Smooth muscle cell (in vitro differentiated cells): ENCODE data around the gene GNG7. TPM values are rescaled to one million over a fixed set of nuclear protein-coding genes. Genes with fewer than 3 reads are reported as not detected.
"Not testable (repeated sequence)": the region's sequence is repeated elsewhere in the genome, so short reads cannot be mapped to it uniquely, and the experiment has no call there.

Source experiments
- DNase-seq: peaks from one replicate; lab custom pipeline; 2025; ENCODE audit not compliant: unreplicated experiment; lab: John Stamatoyannopoulos, UW
- H2AFZ ChIP-seq: fragments of 200-600 bp; sonication (generic); 2 replicates; pipeline ENCODE4 v1.6.0; 2016; ENCODE audit warnings: antibody characterized with exemption, low read depth, mild to moderate bottlenecking
- H3F3A ChIP-seq: fragments of 200-600 bp; sonication (generic); 2 replicates; pipeline ENCODE4 v1.6.0; 2017; ENCODE audit warnings: antibody characterized with exemption, low read depth
- H3K27ac ChIP-seq: fragments of 200-600 bp; sonication (generic); 2 replicates; pipeline ENCODE4 v1.5.1; 2016; ENCODE audit warnings: low read depth, mild to moderate bottlenecking
- H3K27me3 ChIP-seq: fragments of 200-600 bp; sonication (generic); 2 replicates; pipeline ENCODE4 v1.6.1; 2016; ENCODE audit warnings: low read depth, mild to moderate bottlenecking
- H3K36me3 ChIP-seq: fragments of 200-600 bp; sonication (generic); 2 replicates; pipeline ENCODE4 v1.5.1; 2016; ENCODE audit warnings: low read depth
- H3K4me1 ChIP-seq: fragments of 200-600 bp; sonication (generic); 2 replicates; pipeline ENCODE4 v1.5.1; 2016; ENCODE audit warnings: low read depth
- H3K4me2 ChIP-seq: fragments of 200-600 bp; sonication (generic); 2 replicates; pipeline ENCODE4 v1.6.0; 2016; ENCODE audit warnings: mild to moderate bottlenecking
- H3K4me3 ChIP-seq: fragments of 200-600 bp; sonication (generic); 2 replicates; pipeline ENCODE4 v1.5.1; 2016; ENCODE audit warnings: mild to moderate bottlenecking
- H3K79me2 ChIP-seq: fragments of 200-600 bp; sonication (generic); 2 replicates; pipeline ENCODE4 v1.6.0; 2016; ENCODE audit warnings: low read depth, mild to moderate bottlenecking
- H3K9ac ChIP-seq: fragments of 200-600 bp; sonication (generic); 2 replicates; pipeline ENCODE4 v1.6.0; 2016; ENCODE audit warnings: low read depth
- H3K9me3 ChIP-seq: fragments of 200-600 bp; sonication (generic); replicated peaks from 2 replicates; pipeline ENCODE4 v1.5.1; 2016; ENCODE audit warnings: low read depth
- H4K20me1 ChIP-seq: fragments of 200-600 bp; sonication (generic); 2 replicates; pipeline ENCODE4 v1.6.0; 2016; ENCODE audit warnings: low read depth
- WGBS: methylation state at CpG from one replicate; pipeline ENCODE4 v1.1.7; 2016; ENCODE audit warnings: low lambda C conversion rate; 5-methylcytosine and 5-hydroxymethylcytosine counted together
- polyA plus RNA-seq: library from polyadenylated mRNA; unstranded; fragments of >200 nt; fragmentation: Nextera tagmentation; extraction: Ambion mirVana; gene quantifications from 2 replicates; pipeline ENCODE4 v1.2.1, GENCODE V29; 2016
- total RNA-seq: library from RNA; depleted of rRNA; stranded (reverse); fragments of >200 nt; gene quantifications from 2 replicates; pipeline ENCODE4 v1.2.3, GENCODE V29; 2014
- TF ChIP-seq, protein P1 (sequence below): fragments of 200-600 bp; sonication (generic); IDR thresholded peaks from 2 replicates; pipeline ENCODE4 v1.5.1; 2017; ENCODE audit warnings: borderline replicate concordance, mild to moderate bottlenecking, antibody characterized with exemption; ENCODE audit not compliant: insufficient read depth, poor library complexity, severe bottlenecking

GNG7 gene
- total and polyA plus RNA-seq, 2 experiments from 2014 or later, result 1.7 to 2.6 TPM

DNA sequence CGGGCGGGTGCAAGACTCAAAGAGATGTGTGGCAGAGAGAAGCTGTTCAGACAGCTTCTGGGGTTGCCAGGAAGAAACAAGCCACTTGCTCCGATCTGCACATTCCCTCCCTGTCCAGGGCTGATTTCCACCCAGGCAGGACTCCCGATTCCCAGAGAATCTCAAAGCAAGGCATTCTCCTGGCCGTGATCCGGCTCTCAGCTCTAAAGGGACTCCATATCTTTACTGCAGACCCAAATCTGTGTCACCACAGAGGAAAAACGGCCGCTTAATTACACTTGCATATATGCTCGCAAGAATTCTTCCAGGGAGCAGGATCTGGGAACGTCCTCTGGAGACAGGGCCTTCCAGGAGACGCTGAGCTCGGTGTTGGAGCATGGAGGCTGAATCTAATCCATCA is 25.7 kb downstream of the GNG7 start:
- 86% methylated on average over 12 of the region's 12 CpGs for WGBS
- no peak overlapping the region for H3K4me3 ChIP-seq
- TF ChIP-seq, protein P1, sequence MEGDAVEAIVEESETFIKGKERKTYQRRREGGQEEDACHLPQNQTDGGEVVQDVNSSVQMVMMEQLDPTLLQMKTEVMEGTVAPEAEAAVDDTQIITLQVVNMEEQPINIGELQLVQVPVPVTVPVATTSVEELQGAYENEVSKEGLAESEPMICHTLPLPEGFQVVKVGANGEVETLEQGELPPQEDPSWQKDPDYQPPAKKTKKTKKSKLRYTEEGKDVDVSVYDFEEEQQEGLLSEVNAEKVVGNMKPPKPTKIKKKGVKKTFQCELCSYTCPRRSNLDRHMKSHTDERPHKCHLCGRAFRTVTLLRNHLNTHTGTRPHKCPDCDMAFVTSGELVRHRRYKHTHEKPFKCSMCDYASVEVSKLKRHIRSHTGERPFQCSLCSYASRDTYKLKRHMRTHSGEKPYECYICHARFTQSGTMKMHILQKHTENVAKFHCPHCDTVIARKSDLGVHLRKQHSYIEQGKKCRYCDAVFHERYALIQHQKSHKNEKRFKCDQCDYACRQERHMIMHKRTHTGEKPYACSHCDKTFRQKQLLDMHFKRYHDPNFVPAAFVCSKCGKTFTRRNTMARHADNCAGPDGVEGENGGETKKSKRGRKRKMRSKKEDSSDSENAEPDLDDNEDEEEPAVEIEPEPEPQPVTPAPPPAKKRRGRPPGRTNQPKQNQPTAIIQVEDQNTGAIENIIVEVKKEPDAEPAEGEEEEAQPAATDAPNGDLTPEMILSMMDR, result no peak
- H2AFZ ChIP-seq, result no peak overlapping the region
- no peaks in the 10 kb centered on the region for H3K36me3 ChIP-seq
- no peaks in the 10 kb centered on the region for H3K4me1 ChIP-seq
- peaks cover 3% of the 10 kb centered on the region for H3K27me3 ChIP-seq
- no peak for DNase-seq
- no peaks in the 10 kb centered on the region for H4K20me1 ChIP-seq
- no peak overlapping the region for H3K9ac ChIP-seq
- no peaks in the 10 kb centered on the region for H3K79me2 ChIP-seq
- H3K4me2 ChIP-seq, result no peak overlapping the region
- no peaks in the 10 kb centered on the region for H3K9me3 ChIP-seq
- no peaks in the 10 kb centered on the region for H3F3A ChIP-seq
- no peak overlapping the region for H3K27ac ChIP-seq

DNA sequence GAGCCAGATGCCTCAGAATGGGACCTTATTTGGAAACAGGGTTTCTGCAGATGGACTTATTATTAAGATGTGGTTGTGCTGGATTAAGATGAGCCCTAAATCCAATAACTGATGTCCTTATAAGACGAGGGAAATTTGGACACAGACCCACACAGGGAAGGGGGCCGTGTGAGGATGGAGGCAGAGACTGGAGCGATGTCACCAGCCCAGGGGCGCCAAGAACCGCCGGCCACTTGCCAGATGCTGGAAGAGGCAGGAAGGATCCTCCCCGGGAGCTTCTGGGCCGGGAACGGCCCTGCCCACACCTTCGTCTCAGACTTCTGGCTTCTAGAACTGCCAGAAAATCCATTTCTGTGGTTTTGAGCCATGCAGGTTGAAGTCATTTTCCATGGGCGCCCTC is 26.6 kb downstream of the GNG7 start:
- TF ChIP-seq, protein P1, result no peak
- no peak overlapping the region for H3K4me2 ChIP-seq
- H3K79me2 ChIP-seq, result no peaks in the 10 kb centered on the region
- no peaks in the 10 kb centered on the region for H4K20me1 ChIP-seq
- H3K27me3 ChIP-seq, result peaks cover 3% of the 10 kb centered on the region
- no peaks in the 10 kb centered on the region for H3K9me3 ChIP-seq
- 84% methylated on average over 11 of the region's 11 CpGs for WGBS
- no peak overlapping the region for H3K9ac ChIP-seq
- H3K36me3 ChIP-seq, result no peaks in the 10 kb centered on the region
- no peak overlapping the region for H3K4me3 ChIP-seq
- no peak overlapping the region for H3K27ac ChIP-seq
- no peaks in the 10 kb centered on the region for H3K4me1 ChIP-seq
- no peaks in the 10 kb centered on the region for H3F3A ChIP-seq
- no peak for DNase-seq
- no peak overlapping the region for H2AFZ ChIP-seq

DNA sequence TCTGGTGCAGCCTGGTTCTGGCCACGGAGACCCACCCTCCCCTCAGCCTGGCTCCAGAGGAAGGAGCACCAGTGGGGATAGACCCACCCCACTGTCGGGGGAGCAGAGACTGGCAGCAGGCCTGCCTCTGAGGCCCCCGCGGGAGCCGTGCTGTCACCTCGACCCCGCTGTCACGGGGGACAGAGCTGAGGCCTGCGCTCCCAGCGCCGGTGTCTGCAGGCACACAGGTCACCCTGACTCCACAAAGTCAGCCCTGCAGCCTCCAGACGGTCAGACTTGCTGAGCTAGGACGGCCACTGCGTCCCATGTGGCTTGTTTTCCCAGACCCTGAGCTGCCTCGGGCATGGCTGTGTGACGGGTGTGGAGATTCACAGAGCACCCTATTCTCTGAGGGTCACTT is 32.3 kb downstream of the GNG7 start:
- no peaks in the 10 kb centered on the region for H3K79me2 ChIP-seq
- no peaks in the 10 kb centered on the region for H4K20me1 ChIP-seq
- 91% methylated on average over 16 of the region's 16 CpGs for WGBS
- H3K4me3 ChIP-seq, result no peak overlapping the region
- H3K4me2 ChIP-seq, result no peak overlapping the region
- no peaks in the 10 kb centered on the region for H3F3A ChIP-seq
- no peaks in the 10 kb centered on the region for H3K4me1 ChIP-seq
- H3K27me3 ChIP-seq, result no peaks in the 10 kb centered on the region
- H3K9me3 ChIP-seq, result no peaks in the 10 kb centered on the region
- H3K9ac ChIP-seq, result no peak overlapping the region
- H3K27ac ChIP-seq, result no peak overlapping the region
- DNase-seq, result no peak
- TF ChIP-seq, protein P1, result no peak
- H2AFZ ChIP-seq, result no peak overlapping the region
- H3K36me3 ChIP-seq, result no peaks in the 10 kb centered on the region

DNA sequence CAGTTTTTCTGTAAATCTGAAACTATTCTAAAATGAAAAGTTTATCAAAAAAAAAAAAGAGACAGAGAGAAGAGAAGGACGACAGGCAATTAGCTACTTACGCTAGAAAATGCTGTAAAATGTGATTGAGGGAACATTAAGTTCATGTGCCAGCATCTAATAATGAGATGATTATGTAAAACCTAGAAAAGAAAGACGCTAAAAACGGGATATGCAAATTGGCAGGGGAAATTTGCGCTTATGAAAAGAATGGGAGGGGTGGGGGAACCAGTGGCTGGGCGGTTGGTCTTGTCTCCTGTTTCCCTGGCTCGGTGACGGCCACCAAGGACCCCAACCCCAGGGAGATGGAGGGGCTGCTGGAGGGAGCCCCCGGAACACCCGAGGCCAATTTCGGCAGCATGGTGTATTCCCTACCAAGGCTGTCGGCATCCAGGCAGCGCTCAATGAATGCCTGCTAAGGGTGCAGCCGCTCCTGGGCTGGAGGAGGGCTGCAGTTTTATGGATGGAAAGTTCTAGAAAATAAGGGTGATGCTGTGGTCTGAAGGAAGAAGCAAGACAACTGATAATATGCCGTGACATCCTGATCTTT is 34.2 kb downstream of the GNG7 start:
- no peaks in the 10 kb centered on the region for H4K20me1 ChIP-seq

DNA sequence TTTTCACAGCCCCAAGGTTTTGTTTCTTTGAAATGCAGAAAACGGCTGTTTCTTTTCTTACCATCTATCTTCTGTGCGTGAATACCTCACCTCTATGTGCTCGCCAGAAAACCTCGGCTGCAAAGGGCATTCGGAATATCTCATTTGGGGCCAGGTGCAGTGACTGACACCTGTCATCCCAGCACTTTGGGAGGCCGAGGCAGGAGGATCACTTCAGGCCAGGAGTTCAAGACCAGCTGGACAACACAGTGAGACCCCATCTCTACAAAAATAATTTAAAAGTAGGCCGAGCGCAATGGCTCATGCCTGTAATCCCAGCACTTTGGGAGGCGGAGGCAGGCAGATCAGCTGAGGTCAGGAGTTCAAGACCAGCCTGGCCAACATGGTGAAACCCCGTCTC is 35.1 kb downstream of the GNG7 start:
- H3K27ac ChIP-seq, DNase-seq: not testable (repeated sequence)
- 96% methylated on average over 10 of the region's 10 CpGs for WGBS

More for the DNA sequence above, 34.2 kb downstream of the GNG7 start:
- Histone ChIP-seq H3K36me3 (no peaks in the 10 kb centered on the region), H2AFZ (no peak overlapping the region), H3K9me3 (no peaks in the 10 kb centered on the region), H3K27ac (no peak overlapping the region), H3K4me3 (no peak overlapping the region), H3K4me1 (no peaks in the 10 kb centered on the region), H3K4me2 (no peak overlapping the region), H3F3A (no peaks in the 10 kb centered on the region), H3K9ac (no peak overlapping the region), H3K79me2 (no peaks in the 10 kb centered on the region), H3K27me3 (no peaks in the 10 kb centered on the region)
- WGBS, result 80% methylated on average over 15 of the region's 15 CpGs
- TF ChIP-seq, protein P1, result no peak
- DNase-seq, result no peak

More for the DNA sequence above, 35.1 kb downstream of the GNG7 start:
- not testable (repeated sequence) for H3K27me3 ChIP-seq, H2AFZ ChIP-seq, H3F3A ChIP-seq, H3K79me2 ChIP-seq, H3K9ac ChIP-seq, H3K4me3 ChIP-seq, H3K9me3 ChIP-seq, H3K36me3 ChIP-seq, H3K4me2 ChIP-seq, H4K20me1 ChIP-seq, H3K4me1 ChIP-seq
